HG03432 (cell line): ENCODE results near the gene SYNPO2.
"Not testable (repeated sequence)": the region's sequence is repeated elsewhere in the genome, so short reads cannot be mapped to it uniquely, and the experiment has no call there.

Experiments used
- ATAC-seq: cut with Tn5 transposase; IDR thresholded peaks from one replicate; pipeline ENCODE4 v1.9.1; 2021; ENCODE audit warnings: mild to moderate bottlenecking, moderate library complexity; ENCODE audit not compliant: unreplicated experiment

SYNPO2 gene

DNA sequence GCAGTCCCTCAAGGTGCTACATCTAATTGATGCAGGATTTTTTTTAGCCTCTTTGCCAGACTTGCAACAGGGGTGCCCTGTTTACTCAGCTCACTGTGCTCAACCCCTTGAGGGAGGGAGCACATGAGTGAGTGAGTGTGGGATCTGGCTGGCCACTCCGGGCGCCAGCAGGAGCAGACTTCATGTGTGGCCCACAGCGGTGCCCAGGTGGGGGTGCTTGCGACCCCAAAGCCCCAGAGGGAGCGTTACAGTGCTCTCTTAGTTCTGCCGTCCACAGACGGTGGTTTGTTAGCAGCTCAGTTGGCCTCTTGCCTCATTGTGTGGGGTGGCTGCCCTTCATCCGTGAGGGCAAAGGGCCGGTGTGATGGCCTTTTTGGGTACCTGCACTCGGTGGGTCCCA lies 165.3 kb downstream of the SYNPO2 start:
- no peak for ATAC-seq

DNA sequence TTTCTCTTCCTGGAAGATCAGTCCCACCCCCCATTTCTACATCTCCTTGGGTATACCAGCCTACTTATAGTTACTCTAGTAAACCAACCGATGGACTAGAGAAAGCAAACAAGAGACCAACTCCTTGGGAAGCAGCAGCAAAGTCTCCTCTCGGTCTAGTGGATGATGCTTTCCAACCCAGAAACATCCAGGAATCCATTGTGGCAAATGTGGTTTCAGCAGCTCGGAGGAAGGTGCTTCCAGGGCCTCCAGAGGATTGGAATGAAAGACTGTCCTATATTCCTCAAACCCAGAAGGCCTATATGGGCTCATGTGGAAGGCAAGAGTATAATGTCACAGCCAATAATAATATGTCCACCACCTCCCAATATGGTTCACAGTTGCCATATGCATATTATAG lies 168.8 kb downstream of the SYNPO2 start:
- ATAC-seq, result no peak

DNA sequence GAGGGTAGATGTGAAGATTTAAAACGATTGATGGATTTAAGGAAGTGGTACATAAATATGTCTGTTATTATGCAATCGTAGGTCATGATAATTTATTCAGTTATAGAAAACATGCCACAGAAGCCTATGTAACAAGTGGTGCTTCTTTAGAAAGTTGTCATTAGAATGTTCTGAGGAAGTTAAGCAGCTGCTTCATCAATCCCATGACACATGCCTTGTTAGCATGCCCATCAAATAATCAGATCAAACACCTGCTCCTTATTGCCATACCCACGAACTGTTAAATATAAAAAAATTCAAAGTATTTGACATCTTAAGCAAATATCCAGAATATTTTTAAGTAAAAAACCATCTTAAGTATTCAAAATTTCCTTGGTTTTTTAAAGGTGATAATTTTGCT lies 170.6 kb downstream of the SYNPO2 start:
- ATAC-seq, result no peak

- ATAC-seq, result not testable (repeated sequence)
These were observed 178.5 kb downstream of the SYNPO2 start for GRCh38 chr4:119067125-119067524.

- not testable (repeated sequence) for ATAC-seq
These were observed 179.2 kb downstream of the SYNPO2 start for GRCh38 chr4:119067670-119068360.

- no peak for ATAC-seq
These were observed 179.9 kb downstream of the SYNPO2 start for GRCh38 chr4:119068529-119068962.

DNA sequence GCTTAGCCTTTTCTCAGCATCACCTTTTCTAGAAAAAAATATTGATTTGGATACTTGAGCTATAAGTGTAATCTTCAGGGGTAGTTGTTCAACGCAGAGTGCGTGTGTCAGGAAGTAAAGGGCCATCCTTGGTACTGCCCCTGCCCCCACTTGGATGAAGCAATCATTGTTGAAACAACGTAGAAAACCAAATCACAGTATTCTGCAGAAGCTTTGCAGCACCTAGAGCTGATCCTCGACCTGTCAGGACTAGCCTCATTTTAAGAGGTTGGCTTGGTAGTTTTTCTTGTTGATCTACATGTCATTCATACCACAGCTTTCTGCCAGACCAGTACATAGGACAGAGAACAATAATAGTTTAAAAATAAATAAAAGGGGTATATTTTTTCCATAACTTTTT lies 181.6 kb downstream of the SYNPO2 start:
- ATAC-seq, result no peak

DNA sequence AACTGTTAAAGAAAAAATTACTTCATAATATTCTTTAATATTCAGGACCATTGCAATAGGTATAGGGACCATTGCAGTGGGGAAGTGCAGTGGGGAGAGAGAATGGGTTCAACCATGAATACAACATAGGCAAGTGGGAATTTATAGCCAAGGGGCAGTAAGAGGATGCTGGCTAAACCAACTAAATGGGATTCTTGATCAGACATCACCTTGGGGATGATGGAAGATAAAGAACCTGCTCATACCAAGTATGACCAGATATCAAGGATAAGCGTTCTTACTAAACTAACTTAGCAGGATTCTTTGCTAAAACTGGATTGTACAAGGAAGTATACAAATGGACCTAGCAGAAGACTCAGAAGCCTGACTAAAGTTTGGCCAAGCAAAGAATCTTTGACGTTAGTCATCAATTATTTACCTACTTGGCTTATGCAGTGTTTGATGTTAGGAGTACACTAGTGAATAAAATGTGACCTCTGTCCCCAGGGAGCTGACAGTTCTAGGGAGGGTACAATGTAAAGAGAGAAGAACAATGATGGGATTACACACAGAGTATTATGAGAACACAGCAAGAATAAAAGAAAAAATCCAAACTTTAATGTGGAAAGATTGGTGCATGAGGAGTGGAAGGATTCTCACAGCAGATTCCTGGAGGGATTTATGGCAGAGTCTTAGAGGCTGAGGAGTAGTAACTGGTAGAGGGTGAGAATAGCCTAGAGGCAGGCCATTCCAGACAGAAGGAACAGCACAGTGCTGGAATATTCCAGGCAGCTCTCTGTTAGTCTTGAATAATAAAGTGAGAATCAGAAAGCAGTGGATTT lies 192.3 kb downstream of the SYNPO2 start:
- no peak for ATAC-seq

GRCh38 chr4:119081542-119081859 lies 192.8 kb downstream of the SYNPO2 start:
- ATAC-seq, result no peak

DNA sequence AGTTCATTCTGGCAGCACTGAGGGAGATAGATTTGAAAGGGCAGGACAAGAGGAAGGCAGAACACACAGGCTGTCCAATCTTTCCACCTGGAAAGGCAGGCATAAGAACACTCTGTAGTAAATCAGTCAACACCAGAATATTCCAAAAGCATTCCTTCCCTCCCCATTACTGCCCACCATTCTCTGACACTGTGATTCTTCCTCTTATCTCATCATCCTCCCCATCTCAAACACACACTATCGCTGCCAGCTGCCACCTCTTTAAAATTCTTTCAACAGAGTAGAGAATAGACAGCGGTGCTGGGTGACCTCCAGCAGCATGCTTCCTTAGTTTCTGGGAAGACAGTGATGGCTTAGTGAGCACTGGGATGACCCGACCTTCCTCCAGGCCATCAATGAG lies 193.3 kb downstream of the SYNPO2 start:
- ATAC-seq, result no peak

DNA sequence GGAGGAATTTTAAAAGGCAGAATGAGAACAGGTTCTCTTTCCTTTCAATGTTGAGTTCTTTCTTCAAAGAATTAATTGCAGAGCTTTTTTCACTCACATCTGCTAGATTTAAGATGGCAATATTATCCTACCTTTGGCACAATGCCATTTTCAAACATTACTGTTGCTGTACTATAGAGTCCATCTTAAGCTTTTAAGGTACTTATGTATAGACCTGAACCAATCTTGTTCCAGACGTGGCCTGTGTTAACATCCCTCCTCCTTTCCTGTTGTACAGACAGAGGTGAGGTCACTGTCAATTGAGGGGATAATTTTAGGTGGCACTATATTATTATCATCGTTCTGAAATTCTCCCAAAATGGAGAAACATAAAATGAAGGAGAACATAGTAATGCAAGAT lies 194.0 kb downstream of the SYNPO2 start:
- ATAC-seq, result no peak

DNA sequence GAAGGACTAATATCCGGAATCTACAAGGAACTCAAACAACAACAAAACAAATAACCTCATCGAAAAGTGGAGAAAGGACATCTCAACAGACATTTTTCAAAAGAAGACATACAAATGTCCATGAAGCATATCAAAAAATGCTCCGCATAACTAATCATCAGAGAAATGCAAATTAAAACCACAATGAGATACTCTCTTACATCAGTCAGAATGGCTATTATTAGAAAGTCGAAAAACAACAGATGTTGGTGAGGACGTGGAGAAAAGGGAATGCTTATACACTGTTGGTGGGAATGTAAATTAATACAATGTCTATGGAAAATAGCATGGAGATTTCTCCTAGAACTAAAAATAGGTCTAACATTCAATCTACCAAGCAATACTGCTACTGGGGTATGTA lies 195.9 kb downstream of the SYNPO2 start:
- no peak for ATAC-seq

GRCh38 chr4:119087121-119087520 lies 198.5 kb downstream of the SYNPO2 start:
- no peak for ATAC-seq

- no peak for ATAC-seq
These were observed 199.0 kb downstream of the SYNPO2 start for GRCh38 chr4:119087656-119088055.

DNA sequence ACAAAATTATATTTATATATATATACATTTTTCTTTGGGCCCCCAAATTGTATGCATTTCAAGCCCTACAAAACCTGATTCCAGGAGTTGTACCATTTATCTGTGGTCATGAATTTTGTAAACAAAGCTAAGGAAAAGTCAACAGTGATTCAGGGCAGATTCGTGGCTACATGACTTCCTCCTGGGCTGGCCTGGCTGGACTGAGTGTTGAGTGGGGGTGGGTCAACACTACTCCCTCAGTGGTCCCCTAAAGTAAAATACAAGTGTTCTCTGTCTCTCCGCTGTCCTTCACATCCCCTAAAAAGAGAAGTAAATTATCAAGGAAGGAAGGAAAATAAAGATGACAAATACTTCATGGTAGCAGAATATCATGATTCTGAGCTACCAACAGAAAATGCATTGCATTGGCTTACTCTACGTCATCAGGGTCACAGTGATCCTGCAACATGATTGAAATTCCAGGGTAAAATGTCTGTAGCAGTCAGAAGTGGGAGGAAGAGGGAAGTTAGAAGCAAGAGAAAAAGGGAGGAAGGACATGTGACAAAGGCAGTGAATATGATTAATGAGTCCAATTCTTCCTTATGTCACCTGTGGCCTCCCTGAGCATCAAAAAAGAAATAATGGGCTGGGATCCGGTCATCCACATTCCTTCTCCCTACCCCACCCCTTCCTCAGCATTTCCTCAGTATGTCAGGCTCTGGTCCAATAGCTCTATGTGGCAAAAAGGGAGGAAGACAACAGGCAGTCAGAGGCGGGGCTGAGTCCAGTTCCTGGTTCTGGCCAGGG lies 204.6 kb downstream of the SYNPO2 start:
- no peak for ATAC-seq

DNA sequence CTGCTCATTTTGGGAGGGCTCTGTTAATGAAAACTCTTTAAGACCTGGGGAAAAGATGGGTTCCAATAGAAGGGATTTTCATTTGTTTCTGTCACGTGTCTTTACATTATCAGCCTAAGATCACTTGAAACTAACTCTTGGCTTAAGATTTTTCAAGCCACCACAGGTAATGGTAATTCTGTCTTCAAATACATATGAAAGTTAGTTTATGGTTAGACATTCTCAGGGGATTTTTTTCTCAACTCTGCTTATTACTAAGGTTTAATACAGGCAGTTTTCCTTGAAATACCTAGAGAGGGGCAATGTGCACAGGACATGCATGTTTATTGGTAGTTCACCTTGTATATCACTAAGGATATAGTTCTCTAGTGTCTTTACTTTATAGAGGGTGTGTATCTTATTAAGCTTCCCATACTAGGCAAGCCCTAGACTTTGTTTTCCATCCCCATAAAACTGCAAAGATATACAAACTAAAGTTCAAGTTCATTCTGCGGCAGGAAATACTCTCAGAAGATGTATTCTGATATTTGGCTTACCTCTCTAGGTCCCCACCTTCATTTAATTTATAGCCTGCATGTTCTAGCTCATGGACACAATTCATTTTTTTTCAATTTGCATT lies 208.7 kb downstream of the SYNPO2 start:
- ATAC-seq, result peak; percentile 52

DNA sequence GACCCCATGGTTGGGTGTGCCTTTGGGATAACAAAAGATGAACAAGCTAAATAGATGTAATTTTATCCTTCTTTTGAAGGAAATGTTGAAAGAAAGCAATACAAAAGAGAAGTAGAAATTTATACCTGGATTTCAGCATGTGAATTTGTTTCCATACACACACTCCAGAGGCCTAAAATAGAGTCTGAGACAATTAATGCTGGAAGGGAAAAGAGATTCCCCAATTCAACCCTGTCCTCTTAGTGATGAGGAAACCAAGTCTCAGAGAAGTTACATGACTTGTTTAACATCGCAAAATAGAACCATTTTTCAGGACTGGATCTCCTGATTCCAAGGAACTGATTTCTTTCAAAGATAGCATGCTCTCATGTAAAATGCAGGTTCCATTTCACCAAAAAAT lies 209.7 kb downstream of the SYNPO2 start:
- no peak for ATAC-seq

DNA sequence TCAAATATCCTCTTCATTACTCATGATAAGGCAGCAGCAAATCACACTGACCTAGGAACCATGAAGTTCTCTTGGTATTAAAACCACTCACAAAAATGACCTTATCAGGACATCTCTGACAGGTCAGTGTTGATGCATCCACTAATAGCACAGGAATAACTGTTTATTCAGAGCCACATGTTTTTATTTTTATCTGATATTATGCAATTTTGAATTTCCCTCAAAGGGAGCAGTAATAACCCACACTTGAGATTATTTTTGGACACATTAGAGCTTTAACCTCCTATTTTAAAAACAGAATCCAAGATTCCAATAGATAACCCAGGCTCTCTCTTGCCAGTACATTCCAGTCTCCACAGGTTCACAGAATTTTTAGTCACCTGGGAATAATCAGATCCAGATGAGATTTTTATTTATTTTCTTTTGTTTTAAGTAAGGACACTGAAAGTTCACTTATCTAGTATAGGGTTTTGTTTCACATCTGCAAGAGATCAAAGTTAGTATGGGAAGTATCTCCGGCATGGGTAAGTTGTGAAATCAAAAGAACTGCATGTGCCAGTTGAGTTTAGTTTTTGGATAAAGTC lies 210.7 kb downstream of the SYNPO2 start:
- ATAC-seq, result no peak

DNA sequence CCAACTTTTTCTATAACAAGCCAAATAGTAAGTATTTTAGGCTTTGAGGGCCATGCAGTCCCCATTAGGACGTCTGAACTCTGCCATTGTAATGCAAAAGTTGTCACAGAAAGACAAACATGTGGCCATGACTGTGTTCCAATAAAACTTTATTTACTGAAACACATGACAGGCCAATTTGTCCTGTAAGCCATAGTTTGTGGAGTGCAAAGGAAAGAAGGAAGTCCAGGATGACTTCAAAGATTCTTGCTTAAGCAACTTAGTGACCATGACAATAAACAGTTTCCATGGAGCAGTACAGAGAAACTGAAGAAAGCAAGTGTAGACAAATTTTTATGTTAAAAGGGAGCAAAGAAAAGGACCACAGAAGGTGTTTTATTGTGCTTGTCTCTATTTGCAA lies 212.0 kb downstream of the SYNPO2 start:
- ATAC-seq, result no peak

- ATAC-seq, result no peak
These were observed 214.6 kb downstream of the SYNPO2 start for GRCh38 chr4:119103263-119103662.
